MCF 10A (cell line): ENCODE results near the gene TMEM175. TPM values are rescaled to one million over a fixed set of nuclear protein-coding genes. Genes with fewer than 3 reads are reported as not detected.

Experiments
- Bru-seq: library from RNA; stranded (reverse); fragments of 400-500 nt; gene quantifications from one replicate; lab custom pipeline; 2021; lab: Mats Ljungman, UMichigan
- BruChase-seq, 2 experiments: library from RNA; stranded (reverse); fragments of 400-500 nt; gene quantifications; one replicate each; lab custom pipeline; 2021; lab: Mats Ljungman, UMichigan
- BruUV-seq: library from RNA; stranded (reverse); fragments of 400-500 nt; replicated peaks from 2 replicates; lab custom pipeline; 2021; lab: Mats Ljungman, UMichigan
- CTCF ChIA-PET: fragments of 300-600 bp; sonication (Branson Sonifier 250); formaldehyde crosslinking; extraction: SDS; loops from one replicate; lab custom pipeline; 2021; ENCODE audit warnings: antibody characterized with exemption, inconsistent platforms; lab: Yijun Ruan, JAX
- POLR2A ChIA-PET: fragments of 300-600, 350-650 bp; sonication (Branson Sonifier 250); formaldehyde crosslinking; extraction: SDS; loops from one replicate; lab custom pipeline; 2020; ENCODE audit warnings: antibody characterized with exemption, inconsistent platforms; lab: Yijun Ruan, JAX
- DNase-seq: peaks from one replicate; pipeline ENCODE4 v3.0.0-alpha.2; 2018; ENCODE audit not compliant: unreplicated experiment
- H3K27ac Mint-ChIP-seq: one replicate; pipeline ENCODE4 v1.8.0; 2022; ENCODE audit warnings: mild to moderate bottlenecking, low read depth, mixed read lengths; ENCODE audit not compliant: unreplicated experiment
- H3K27me3 Mint-ChIP-seq: one replicate; pipeline ENCODE4 v1.8.0; 2022; ENCODE audit warnings: mixed read lengths; ENCODE audit not compliant: insufficient read depth, unreplicated experiment
- H3K36me3 Mint-ChIP-seq: one replicate; pipeline ENCODE4 v1.8.0; 2022; ENCODE audit warnings: mild to moderate bottlenecking, moderate library complexity, mixed read lengths; ENCODE audit not compliant: insufficient read depth, unreplicated experiment
- H3K4me1 Mint-ChIP-seq: one replicate; pipeline ENCODE4 v1.8.0; 2022; ENCODE audit warnings: mixed read lengths; ENCODE audit not compliant: insufficient read depth, unreplicated experiment
- H3K4me3 Mint-ChIP-seq: one replicate; pipeline ENCODE4 v1.8.0; 2022; ENCODE audit warnings: mild to moderate bottlenecking, moderate library complexity, mixed read lengths; ENCODE audit not compliant: unreplicated experiment
- H3K9me3 Mint-ChIP-seq: one replicate; pipeline ENCODE4 v1.8.0; 2022; ENCODE audit warnings: mixed read lengths; ENCODE audit not compliant: unreplicated experiment
- CTCF ChIP-seq: fragments of 200-600 bp; IDR thresholded peaks from one replicate; pipeline ENCODE4 v1.8.0; 2022; ENCODE audit warnings: antibody characterized with exemption, mild to moderate bottlenecking; ENCODE audit not compliant: unreplicated experiment
- intact Hi-C: fragments of 100-400 bp; cut with micrococcal nuclease; formaldehyde crosslinking; loops from 2 replicates; pipeline ENCODE4 v1.14.1; 2022
- long read RNA-seq: library from polyadenylated mRNA; stranded (forward); transcript quantifications from one replicate; pipeline ENCODE4 v2.0.0, GENCODE V29; 2022
- total RNA-seq: library from RNA; stranded (reverse); gene quantifications from 2 replicates; pipeline ENCODE4 v1.2.3, GENCODE V29; 2022

TMEM175 gene
- total RNA-seq (22.5 and 28.9 TPM in 2 replicates), Bru-seq, nascent RNA (percentile 42 among the genes with signal in this experiment), BruChase-seq, experiment 1, labeled RNA remaining after a 6-hour chase (percentile 48 among the genes with signal in this experiment), BruChase-seq, experiment 2, labeled RNA remaining after a 2-hour chase (percentile 45 among the genes with signal in this experiment)
- long read RNA-seq, transcript TMEM175-201 (11 exons, 1,860 nt): minor isoform, 13 of 65 reads
- long read RNA-seq, transcript TMEM175-202 (11 exons, 2,236 nt): major isoform, 14 of 65 reads
- long read RNA-seq, partial matches to known transcripts: 5 of 65 reads
- long read RNA-seq, other reads (novel, unspliced or antisense): 29 of 65 reads

- Mint-ChIP-seq H3K36me3 (no peaks in the 10 kb centered on the region), H3K4me3 (peak within 1 kb of the TSS; percentile 93), H3K27ac (peak within 1 kb of the TSS; percentile 93), H3K9me3 (no peaks in the 10 kb centered on the region), H3K4me1 (peaks cover 31% of the 10 kb centered on the region), H3K27me3 (no peaks in the 10 kb centered on the region)
- TF ChIP-seq CTCF: no peak
- ChIA-PET CTCF (interaction anchor here (0.6 to 0.7 kb wide), 2 partner anchors 35 to 118 kb away, joined by 3 to 4 read pairs; no protein-coding TSS in a partner anchor), POLR2A (interaction anchor here (0.6 to 3.1 kb wide), 16 partner anchors 11 to 369 kb away, joined by 3 to 16 read pairs (median 4); partner anchors contain the start of genes DGKQ and IDUA)
- DNase-seq: peak; percentile 95
- BruUV-seq: no TSS peak
- intact Hi-C loops: loop anchor here (5.0 kb wide), 1 partner anchor 165 kb away; no protein-coding TSS in a partner anchor
Observed at GRCh38 chr4:931960-932712, at the start of gene TMEM175, which contains the start of gene GAK. Gene TMEM175 (plus strand): TSS chr4:932460. CDS start chr4:947740, 15,280 bp downstream. Gene GAK (minus strand): TSS chr4:932316. CDS start chr4:932187, 129 bp downstream.

- TF ChIP-seq CTCF: no peak
- intact Hi-C loops: no loop called here
- Mint-ChIP-seq H3K27ac (no peak overlapping the region), H3K4me1 (no peaks in the 10 kb centered on the region), H3K4me3 (no peak overlapping the region), H3K9me3 (no peaks in the 10 kb centered on the region), H3K27me3 (no peaks in the 10 kb centered on the region), H3K36me3 (peaks cover 36% of the 10 kb centered on the region)
- ChIA-PET POLR2A (no interaction called here), CTCF (interaction anchor here (0.6 to 0.7 kb wide), 2 partner anchors 22 to 63 kb away, joined by 3 to 4 read pairs; no protein-coding TSS in a partner anchor)
- no peak for DNase-seq
- no TSS peak for BruUV-seq
Observed at GRCh38 chr4:882646-883045, 49.6 kb upstream of the TMEM175 start.

GRCh38 chr4:883377-884095 is 48.7 kb upstream of the TMEM175 start:
- POLR2A ChIA-PET: no interaction called here
- CTCF ChIA-PET: interaction anchor here (0.7 kb wide), 1 partner anchor 64 kb away, joined by 3 read pairs; no protein-coding TSS in a partner anchor
- no peak overlapping the region for H3K27ac Mint-ChIP-seq
- BruUV-seq: no TSS peak
- no peak for TF ChIP-seq CTCF
- H3K9me3 Mint-ChIP-seq: no peaks in the 10 kb centered on the region
- no peak overlapping the region for H3K4me3 Mint-ChIP-seq
- no peak for DNase-seq
- intact Hi-C loops: no loop called here
- H3K27me3 Mint-ChIP-seq: no peaks in the 10 kb centered on the region
- H3K36me3 Mint-ChIP-seq: peaks cover 37% of the 10 kb centered on the region
- no peaks in the 10 kb centered on the region for H3K4me1 Mint-ChIP-seq
